ENCODE measurements around the gene STX11.
"Not testable (repeated sequence)": the region's sequence is repeated elsewhere in the genome, so short reads cannot be mapped to it uniquely, and the experiment has no call there.

Gene STX11

GRCh38 chr6:144149894-144150709 is at the start of gene STX11:
STX11 (plus strand) TSS chr6:144150517; CDS start chr6:144186628, 36,111 bp downstream.
- intact Hi-C loops (cut with DNase I): no loop called here
- DNase-seq: peak in 39 of 42 donors; percentile 21 to 80 (median 53)

DNA sequence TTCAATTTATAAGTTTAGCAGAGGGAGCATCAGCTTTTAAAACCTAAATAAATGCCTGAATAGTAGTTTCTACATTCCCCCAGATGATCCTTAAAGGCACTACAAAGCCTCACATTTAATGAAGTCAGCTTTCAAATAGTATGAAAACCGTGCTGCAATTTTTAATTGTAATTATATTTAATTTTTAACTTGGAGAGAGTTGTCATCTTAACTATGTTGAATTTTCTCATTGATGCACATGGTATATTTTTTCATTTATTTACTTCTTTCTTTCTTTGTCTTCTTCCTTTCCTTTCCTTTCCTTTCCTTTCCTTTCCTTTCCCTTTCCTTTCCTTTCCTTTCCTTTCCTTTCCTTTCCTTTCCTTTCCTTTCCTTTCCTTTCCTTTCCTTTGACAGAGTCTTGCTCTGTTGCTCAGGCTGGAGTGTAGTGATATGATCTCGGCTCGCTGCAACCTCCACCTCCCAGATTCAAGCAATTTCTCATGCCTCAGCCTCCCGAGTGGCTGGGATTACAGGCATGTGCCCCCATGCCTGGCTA is 47.2 kb upstream of the STX11 start:
- DNase-seq: no peak
- intact Hi-C loops (cut with DNase I): no loop called here

GRCh38 chr6:144104488-144104887 is 45.8 kb upstream of the STX11 start:
- intact Hi-C loops (cut with DNase I): no loop called here
- DNase-seq: no peak

- DNase-seq: peak in 11 of 42 donors; percentile 22 to 72 (median 45)
Measured at GRCh38 chr6:144104898-144105487, 45.3 kb upstream of the STX11 start.

DNA sequence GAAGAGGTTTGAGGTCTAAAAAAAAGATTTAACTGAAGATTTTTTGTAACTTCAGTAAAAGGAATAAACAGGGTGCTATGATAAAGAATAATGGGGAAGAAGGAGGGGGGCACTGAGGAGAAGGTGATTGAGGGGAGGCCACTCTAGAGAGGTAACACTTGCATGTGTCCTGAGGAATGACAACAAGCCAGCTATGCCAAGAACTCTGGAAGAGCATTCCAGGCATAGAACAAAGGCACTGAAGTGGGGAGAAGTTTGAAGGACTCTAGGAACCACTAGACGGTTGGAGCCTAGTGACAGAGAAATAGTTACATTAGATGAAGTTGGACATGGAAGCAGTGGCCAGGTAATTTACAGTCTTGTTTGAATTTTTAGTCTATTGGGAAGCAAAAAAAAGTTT is 44.1 kb upstream of the STX11 start:
- intact Hi-C loops (cut with DNase I): loop anchor here (5.0 kb wide), 1 partner anchor 376 kb away; no protein-coding TSS in a partner anchor

More at GRCh38 chr6:144104898-144105487, 45.3 kb upstream of the STX11 start:
- intact Hi-C loops (cut with DNase I): loop anchor here (5.0 kb wide), 1 partner anchor 377 kb away; no protein-coding TSS in a partner anchor

GRCh38 chr6:144110210-144110609 is 40.1 kb upstream of the STX11 start:
- no peak for DNase-seq
- intact Hi-C loops (cut with DNase I): no loop called here

More for the DNA sequence above, 44.1 kb upstream of the STX11 start:
- no peak for DNase-seq

- no peak for DNase-seq
- intact Hi-C loops (cut with DNase I): no loop called here
Measured at GRCh38 chr6:144113366-144113765, 37.0 kb upstream of the STX11 start.

GRCh38 chr6:144115219-144115618 is 35.1 kb upstream of the STX11 start:
- intact Hi-C loops (cut with DNase I): no loop called here
- no peak for DNase-seq

- intact Hi-C loops (cut with DNase I): no loop called here
- no peak for DNase-seq
Measured at GRCh38 chr6:144119376-144119775, 30.9 kb upstream of the STX11 start.

DNA sequence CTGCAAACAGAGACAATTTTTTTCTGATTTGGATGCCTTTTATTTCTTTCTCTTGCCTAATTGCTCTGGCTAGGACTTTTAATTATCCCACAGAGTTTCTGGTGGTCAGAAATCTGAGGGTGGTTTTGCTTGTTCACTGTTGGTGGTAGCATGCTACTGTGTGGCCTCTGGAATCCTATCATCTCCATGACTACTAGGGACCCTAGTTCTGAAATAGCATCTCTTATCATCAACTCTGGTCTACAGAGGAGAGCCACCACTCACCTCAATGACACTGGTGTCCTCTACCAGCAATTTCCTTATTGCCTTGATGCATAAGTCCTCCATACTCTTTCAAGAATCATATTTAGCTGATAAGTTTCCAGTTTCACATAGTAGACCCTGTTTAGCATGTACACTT is 27.5 kb upstream of the STX11 start:
- intact Hi-C loops (cut with DNase I): no loop called here
- no peak for DNase-seq

DNA sequence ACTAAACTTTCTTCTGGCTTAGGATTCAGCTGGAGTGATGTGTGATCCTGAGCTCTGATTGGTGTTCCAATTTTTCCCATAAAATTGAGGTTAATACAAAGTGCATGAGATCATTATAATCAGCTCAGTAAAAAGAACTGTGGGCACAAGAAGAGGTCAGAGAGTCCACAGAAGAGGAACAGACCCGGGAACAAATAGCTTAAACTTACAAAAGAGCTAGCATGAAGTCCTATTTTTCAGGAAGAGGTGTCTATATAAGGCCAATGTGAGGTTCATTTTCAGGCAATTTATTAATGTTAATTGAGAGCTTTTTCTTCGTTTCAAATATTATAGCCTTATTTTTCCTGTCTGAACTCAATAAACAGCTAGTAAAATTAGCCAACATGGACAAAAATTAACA is 26.9 kb upstream of the STX11 start:
- intact Hi-C loops (cut with DNase I): no loop called here
- DNase-seq: no peak

GRCh38 chr6:144123836-144124235 is 26.5 kb upstream of the STX11 start:
- DNase-seq: no peak
- intact Hi-C loops (cut with DNase I): no loop called here

- no peak for DNase-seq
- intact Hi-C loops (cut with DNase I): no loop called here
Measured at GRCh38 chr6:144127097-144127496, 23.2 kb upstream of the STX11 start.

DNA sequence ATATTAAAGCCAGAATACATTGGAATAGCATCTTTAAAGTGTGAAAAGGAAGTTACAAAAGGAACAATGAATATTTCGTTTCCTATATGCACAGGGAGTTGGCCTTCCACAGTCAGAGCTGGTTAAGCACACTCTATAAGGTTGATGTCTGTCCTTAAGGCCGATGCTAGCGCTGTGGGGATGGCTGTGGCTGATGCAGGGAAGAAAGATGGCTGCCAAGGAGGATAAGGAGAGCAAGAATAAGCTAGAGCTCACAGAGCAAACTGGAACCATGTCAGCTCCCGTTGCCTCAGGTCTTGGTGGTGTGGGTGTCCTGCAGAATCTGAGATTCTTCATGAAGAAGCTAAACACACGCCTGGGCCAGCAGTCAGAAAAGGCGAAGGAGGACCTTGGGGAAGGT is 20.8 kb upstream of the STX11 start:
- intact Hi-C loops (cut with DNase I): no loop called here
- no peak for DNase-seq

DNA sequence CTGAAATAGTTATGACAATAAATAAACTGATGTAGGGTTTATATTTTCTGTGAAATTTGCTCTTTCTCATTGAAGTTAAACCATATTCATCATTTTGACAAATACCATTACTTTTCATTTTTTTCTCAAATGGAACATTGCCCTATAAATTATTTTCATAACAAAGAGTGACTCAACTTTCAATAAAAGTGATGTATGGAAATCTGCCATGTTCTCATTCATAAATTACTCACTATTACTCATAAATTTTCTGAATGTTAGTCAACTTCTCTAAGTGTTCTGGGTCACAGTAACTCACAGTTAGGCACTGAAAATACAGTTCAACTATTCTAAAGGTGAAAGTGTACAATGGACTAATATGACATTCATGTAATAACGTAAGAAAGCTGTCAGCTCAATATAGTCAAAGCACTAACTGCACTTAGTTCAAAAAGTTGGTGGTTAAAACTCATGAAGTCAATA is 19.0 kb upstream of the STX11 start:
- intact Hi-C loops (cut with DNase I): no loop called here
- no peak for DNase-seq

DNA sequence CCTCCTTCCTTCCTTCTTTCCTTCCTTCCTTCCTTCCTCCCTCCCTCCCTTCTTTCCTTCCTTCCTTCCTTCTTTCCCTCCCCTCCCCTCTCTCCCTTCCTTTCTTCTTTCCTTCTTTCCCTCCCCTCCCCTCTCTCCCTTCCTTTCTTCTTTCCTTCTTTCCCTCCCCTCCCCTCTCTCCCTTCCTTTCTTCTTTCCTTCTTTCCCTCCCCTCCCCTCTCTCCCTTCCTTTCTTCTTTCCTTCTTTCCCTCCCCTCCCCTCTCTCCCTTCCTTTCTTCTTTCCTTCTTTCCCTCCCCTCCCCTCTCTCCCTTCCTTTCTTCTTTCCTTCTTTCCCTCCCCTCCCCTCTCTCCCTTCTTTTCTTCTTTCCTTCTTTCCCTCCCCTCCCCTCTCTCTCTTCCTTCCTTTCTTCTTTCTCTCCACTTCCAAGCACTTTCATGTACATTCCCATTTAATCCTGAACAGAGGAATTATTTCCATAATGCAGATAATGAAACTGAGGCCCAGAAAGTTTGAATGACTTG is 18.1 kb upstream of the STX11 start:
- DNase-seq; intact Hi-C loops (cut with DNase I): not testable (repeated sequence)

- intact Hi-C loops (cut with DNase I): no loop called here
- no peak for DNase-seq
Measured at GRCh38 chr6:144133225-144133821, 17.0 kb upstream of the STX11 start.

DNA sequence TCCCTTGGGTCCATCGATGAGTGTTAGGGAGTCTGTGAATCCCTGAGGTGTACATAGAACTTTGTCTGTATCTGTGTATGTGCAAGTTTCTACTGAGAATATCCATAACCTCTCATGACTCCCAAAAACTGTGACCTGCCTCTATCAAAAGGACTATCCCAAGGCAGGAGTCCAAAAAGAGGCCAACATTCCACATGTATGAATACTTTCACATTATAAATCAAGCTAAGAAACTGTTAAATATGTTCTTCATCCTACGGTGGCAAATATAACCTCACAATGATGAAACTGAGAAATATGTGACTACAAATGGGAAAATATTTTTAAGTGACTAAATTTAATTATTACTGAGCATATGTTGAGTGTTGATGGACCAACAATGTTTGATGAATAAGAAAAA is 16.1 kb upstream of the STX11 start:
- intact Hi-C loops (cut with DNase I): no loop called here
- DNase-seq: no peak

DNA sequence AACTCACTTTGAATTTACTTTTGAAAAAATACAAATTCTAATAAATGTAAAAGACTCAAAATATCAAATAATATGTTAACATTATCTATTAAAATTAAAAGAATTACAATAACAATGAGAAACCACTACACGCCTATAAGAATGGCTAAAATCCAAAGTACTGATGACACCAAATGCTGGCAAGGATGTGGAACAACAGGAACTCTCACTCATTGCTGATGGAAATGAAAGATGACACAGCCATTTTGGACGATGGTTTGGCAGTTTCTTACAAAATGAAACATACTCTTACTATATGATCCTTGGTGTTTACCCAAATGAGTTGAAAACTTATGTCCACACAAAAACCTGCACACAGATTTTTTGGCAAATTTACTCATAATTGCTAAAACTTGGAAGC is 15.6 kb upstream of the STX11 start:
- DNase-seq: no peak
- intact Hi-C loops (cut with DNase I): no loop called here

DNA sequence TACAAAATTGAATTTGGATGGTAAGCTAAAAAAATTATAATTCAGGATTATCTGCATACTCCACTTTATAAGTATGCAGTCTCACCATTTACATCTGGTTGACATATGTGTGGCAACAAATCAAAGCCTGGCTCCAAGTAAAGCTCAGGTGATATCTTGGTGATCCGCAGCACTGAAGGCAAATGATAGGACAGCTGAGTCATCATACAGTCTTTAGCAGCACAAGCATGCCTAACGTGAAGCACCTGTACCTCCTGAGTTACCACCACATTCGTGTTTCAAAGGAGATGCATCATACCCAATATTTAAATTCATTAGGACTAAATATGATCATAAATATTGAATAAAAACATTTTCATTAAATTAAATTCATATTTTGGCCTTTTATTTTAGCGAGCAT is 11.8 kb upstream of the STX11 start:
- DNase-seq: no peak
- intact Hi-C loops (cut with DNase I): no loop called here
